Measurements from ENCODE around the gene ERLIN1.

Gene ERLIN1

GRCh38 chr10:100184840-100185239 lies 989 bp downstream of the ERLIN1 start:
- H3K27ac ChIP-seq (ENCODE audit: low read depth, low read length), result peak overlapping the region; percentile 77
- peaks cover 9% of the 10 kb centered on the region; the same call in 1 of the 2 replicates for H4K20me1 ChIP-seq (ENCODE audit: control insufficient read depth, insufficient read depth, low read depth, low read length)
- H3K79me2 ChIP-seq (ENCODE audit: control insufficient read depth, low read length), result peaks cover 96% of the 10 kb centered on the region
- no peaks in the 10 kb centered on the region for H3K9me2 ChIP-seq (replicated peaks; ENCODE audit: control insufficient read depth, low read length)
- peaks cover 42% of the 10 kb centered on the region for H3K4me1 ChIP-seq (ENCODE audit: control insufficient read depth, low read length)
- peaks cover 91% of the 10 kb centered on the region for H3K36me3 ChIP-seq (ENCODE audit: control insufficient read depth, low read length)
- H3K27me3 ChIP-seq (ENCODE audit: control insufficient read depth, low read length), result no peaks in the 10 kb centered on the region
- 0 out of 2 replicates have a peak, but pooled peaks cover 3% of the 10 kb centered on the region for H3F3A ChIP-seq (ENCODE audit: control insufficient read depth, insufficient read depth)
- peak overlapping the region; percentile 80 for H3K4me3 ChIP-seq (ENCODE audit: low read length)
- peak overlapping the region; percentile 83 for H3K4me2 ChIP-seq (ENCODE audit: low read length)
- no peaks in the 10 kb centered on the region for H3K9me3 ChIP-seq (ENCODE audit: control insufficient read depth, insufficient read depth, low read length)
- TF ChIP-seq CTCF (IDR thresholded peaks at IDR 0.05; ENCODE audit: low read depth, low read length, poor library complexity, severe bottlenecking), result no peak
- TF ChIP-seq EZH2phosphoT487 (IDR thresholded peaks at IDR 0.05; ENCODE audit: borderline replicate concordance, low read length), result no peak

- Histone ChIP-seq H3K27ac (ENCODE audit: low read depth, low read length) (peak overlapping the region; percentile 77; the same call in 1 of the 2 replicates), H4K20me1 (ENCODE audit: control insufficient read depth, insufficient read depth, low read depth, low read length) (peaks cover 9% of the 10 kb centered on the region; the same call in 1 of the 2 replicates), H3K79me2 (ENCODE audit: control insufficient read depth, low read length) (peaks cover 94% of the 10 kb centered on the region), H3K4me2 (ENCODE audit: low read length) (peak overlapping the region; percentile 83), H3K27me3 (ENCODE audit: control insufficient read depth, low read length) (no peaks in the 10 kb centered on the region), H3K9me2 (replicated peaks; ENCODE audit: control insufficient read depth, low read length) (no peaks in the 10 kb centered on the region), H3K9me3 (ENCODE audit: control insufficient read depth, insufficient read depth, low read length) (no peaks in the 10 kb centered on the region), H3K4me1 (ENCODE audit: control insufficient read depth, low read length) (peaks cover 42% of the 10 kb centered on the region), H3K36me3 (ENCODE audit: control insufficient read depth, low read length) (peaks cover 91% of the 10 kb centered on the region), H3K4me3 (ENCODE audit: low read length) (peak overlapping the region; percentile 80), H3F3A (ENCODE audit: control insufficient read depth, insufficient read depth) (0 out of 2 replicates have a peak, but pooled peaks cover 3% of the 10 kb centered on the region)
- TF ChIP-seq CTCF (IDR thresholded peaks at IDR 0.05; ENCODE audit: low read depth, low read length, poor library complexity, severe bottlenecking) (no peak), EZH2phosphoT487 (IDR thresholded peaks at IDR 0.05; ENCODE audit: borderline replicate concordance, low read length) (no peak)
Measured at GRCh38 chr10:100184426-100184825, 1.4 kb downstream of the ERLIN1 start.

DNA sequence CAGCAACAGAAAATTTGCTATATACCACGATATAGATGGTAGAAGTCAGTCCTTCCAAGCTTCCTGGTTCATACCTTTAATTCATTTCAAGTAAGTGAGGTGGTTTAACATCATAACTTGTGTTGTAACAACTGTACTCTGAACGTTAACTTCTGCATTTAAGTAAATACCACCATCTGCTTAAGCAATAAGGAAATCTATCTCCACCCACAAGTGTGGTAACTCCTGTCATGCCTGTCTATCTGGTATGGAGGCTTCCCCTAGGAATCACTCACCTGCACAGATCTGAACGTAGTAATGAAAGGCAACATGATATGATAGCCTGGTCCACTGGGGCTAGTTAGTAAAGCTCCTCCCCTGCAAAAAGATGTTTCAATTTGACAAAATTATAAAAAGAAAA lies 2.3 kb downstream of the ERLIN1 start:
- Histone ChIP-seq H3K4me2 (ENCODE audit: low read length) (peak overlapping the region; percentile 83), H4K20me1 (ENCODE audit: control insufficient read depth, insufficient read depth, low read depth, low read length) (peaks cover 9% of the 10 kb centered on the region; the same call in 1 of the 2 replicates), H3K9me3 (ENCODE audit: control insufficient read depth, insufficient read depth, low read length) (no peaks in the 10 kb centered on the region), H3K9me2 (replicated peaks; ENCODE audit: control insufficient read depth, low read length) (no peaks in the 10 kb centered on the region), H3K4me1 (ENCODE audit: control insufficient read depth, low read length) (peaks cover 33% of the 10 kb centered on the region), H3K27ac (ENCODE audit: low read depth, low read length) (no peak overlapping the region), H3K79me2 (ENCODE audit: control insufficient read depth, low read length) (peaks cover 92% of the 10 kb centered on the region), H3F3A (ENCODE audit: control insufficient read depth, insufficient read depth) (no peaks in the 10 kb centered on the region), H3K36me3 (ENCODE audit: control insufficient read depth, low read length) (peaks cover 91% of the 10 kb centered on the region), H3K4me3 (ENCODE audit: low read length) (peak overlapping the region; percentile 80), H3K27me3 (ENCODE audit: control insufficient read depth, low read length) (no peaks in the 10 kb centered on the region)
- TF ChIP-seq CTCF (IDR thresholded peaks at IDR 0.05; ENCODE audit: low read depth, low read length, poor library complexity, severe bottlenecking), result no peak
- no peak for TF ChIP-seq EZH2phosphoT487 (IDR thresholded peaks at IDR 0.05; ENCODE audit: borderline replicate concordance, low read length)
